SU-DHL-6 (cell line): ENCODE data around the gene TYW3.

Experiments
- EZH2phosphoT487 ChIP-seq: fragments of 200-600 bp; sonication (generic), shearing (Covaris generic); conservative IDR thresholded peaks from 2 replicates; pipeline ENCODE4 v1.6.1; 2018; ENCODE audit warnings: mild to moderate bottlenecking, antibody characterized with exemption, low read length, moderate library complexity, mixed read lengths
- TF ChIP-seq, protein P1 (sequence below): fragments of 200-600 bp; sonication (generic); IDR thresholded peaks from one replicate; pipeline ENCODE4 v1.5.1; 2017; ENCODE audit warnings: antibody characterized with exemption, mild to moderate bottlenecking, low read length, moderate library complexity; ENCODE audit not compliant: insufficient read depth, poor library complexity, severe bottlenecking

DNA sequence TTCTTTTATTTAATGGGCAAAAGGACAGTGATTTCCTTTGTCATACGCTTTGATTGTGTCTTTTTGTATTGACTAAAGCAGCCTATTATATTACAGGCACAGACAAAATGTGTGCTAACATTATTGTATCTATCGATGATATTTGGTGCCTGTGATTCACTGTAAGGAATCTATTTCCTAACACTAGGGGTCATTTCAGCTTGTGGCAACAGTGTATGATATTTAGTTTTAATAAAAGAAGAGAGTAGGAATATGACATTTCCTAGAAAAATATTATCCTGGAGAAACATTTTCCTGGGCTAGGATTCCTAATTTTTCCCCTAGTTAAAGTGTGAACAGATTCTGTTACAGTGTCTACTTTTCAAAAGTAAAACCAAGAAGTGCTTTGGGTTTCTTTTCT is 42.8 kb downstream of the TYW3 start:
- TF ChIP-seq, protein P1, sequence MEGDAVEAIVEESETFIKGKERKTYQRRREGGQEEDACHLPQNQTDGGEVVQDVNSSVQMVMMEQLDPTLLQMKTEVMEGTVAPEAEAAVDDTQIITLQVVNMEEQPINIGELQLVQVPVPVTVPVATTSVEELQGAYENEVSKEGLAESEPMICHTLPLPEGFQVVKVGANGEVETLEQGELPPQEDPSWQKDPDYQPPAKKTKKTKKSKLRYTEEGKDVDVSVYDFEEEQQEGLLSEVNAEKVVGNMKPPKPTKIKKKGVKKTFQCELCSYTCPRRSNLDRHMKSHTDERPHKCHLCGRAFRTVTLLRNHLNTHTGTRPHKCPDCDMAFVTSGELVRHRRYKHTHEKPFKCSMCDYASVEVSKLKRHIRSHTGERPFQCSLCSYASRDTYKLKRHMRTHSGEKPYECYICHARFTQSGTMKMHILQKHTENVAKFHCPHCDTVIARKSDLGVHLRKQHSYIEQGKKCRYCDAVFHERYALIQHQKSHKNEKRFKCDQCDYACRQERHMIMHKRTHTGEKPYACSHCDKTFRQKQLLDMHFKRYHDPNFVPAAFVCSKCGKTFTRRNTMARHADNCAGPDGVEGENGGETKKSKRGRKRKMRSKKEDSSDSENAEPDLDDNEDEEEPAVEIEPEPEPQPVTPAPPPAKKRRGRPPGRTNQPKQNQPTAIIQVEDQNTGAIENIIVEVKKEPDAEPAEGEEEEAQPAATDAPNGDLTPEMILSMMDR: no peak
- TF ChIP-seq EZH2phosphoT487: no peak
